Breast epithelium (tissue), 4 donors: ENCODE measurements around the gene SYT11. TPM values are rescaled to one million over a fixed set of nuclear protein-coding genes. Genes with fewer than 3 reads are reported as not detected.

ENCODE experiments used
- DNase-seq, 2 donors: peaks; one replicate each; pipeline ENCODE4 v3.0.0-alpha.2; 2019; ENCODE audit warnings: low spot score in 2 of 2
- H3K27ac ChIP-seq, 2 donors: fragments of 200-600 bp; sonication (generic) in 1 of 2; one replicate each; pipeline ENCODE4 v1.5.1; 2016 to 2019; ENCODE audit warnings: mild to moderate bottlenecking in 1 of 2
- H3K27me3 ChIP-seq, 2 donors: fragments of 200-600 bp; sonication (generic) in 1 of 2; one replicate each; pipeline versions ENCODE4 v1.5.1 to v1.6.0; 2017 to 2019; ENCODE audit warnings: control low read depth in 1 of 2, mild to moderate bottlenecking in 1 of 2
- H3K36me3 ChIP-seq: fragments of 200-600 bp; one replicate; pipeline ENCODE4 v1.5.1; 2019
- H3K4me1 ChIP-seq, 2 donors: fragments of 200-600 bp; sonication (generic); one replicate each; pipeline ENCODE4 v1.5.1; 2016 to 2019; ENCODE audit warnings: control low read depth in 1 of 2
- H3K4me3 ChIP-seq, 3 donors: fragments of 200-600 bp; sonication (generic); 1 replicate in 2 of 3; 2 replicates in 1 of 3; pipeline ENCODE4 v1.5.1; 2016 to 2019; ENCODE audit warnings: mild to moderate bottlenecking in 3 of 3, moderate library complexity in 2 of 3
- H3K9me3 ChIP-seq, 2 donors: fragments of 200-600 bp; sonication (generic) in 1 of 2; one replicate each; pipeline ENCODE4 v1.5.1; 2016 to 2019; ENCODE audit warnings: control low read depth in 1 of 2
- CTCF ChIP-seq, 3 donors: fragments of 450-650 bp; IDR thresholded peaks; one replicate each; pipeline ENCODE4 v1.5.1; 2016 to 2017; ENCODE audit warnings: antibody characterized with exemption in 3 of 3, mild to moderate bottlenecking in 3 of 3, moderate library complexity in 3 of 3
- POLR2A ChIP-seq: fragments of 450-650 bp; IDR thresholded peaks from one replicate; pipeline ENCODE4 v1.6.1; 2016; ENCODE audit warnings: antibody characterized with exemption, mild to moderate bottlenecking, moderate library complexity
- POLR2AphosphoS5 ChIP-seq, 3 donors: sonication (generic); formaldehyde crosslinking; IDR thresholded peaks; one replicate each; pipeline ENCODE4 v1.6.1; 2017; ENCODE audit warnings: antibody characterized with exemption in 3 of 3
- intact Hi-C: fragments of 100-400 bp; cut with DNase I; formaldehyde crosslinking; loops from one replicate; pipeline ENCODE4 v1.15.1; 2023; ENCODE audit warnings: low total_unique reads
- total RNA-seq, 3 donors: library from RNA; depleted of rRNA; stranded (reverse); fragments of >200 nt; gene quantifications; one replicate each; pipeline ENCODE4 v1.1.0, GENCODE V29; 2016

The SYT11 gene
- total RNA-seq = 1 to 10 TPM; 4.5 to 8.2 (median 5.0) TPM

- peak within 1 kb of the TSS; percentile 40 to 64 (median 54) for H3K4me3 ChIP-seq
- no peaks in the 10 kb centered on the region for H3K36me3 ChIP-seq
- no peaks in the 10 kb centered on the region for H3K27me3 ChIP-seq
- H3K4me1 ChIP-seq = no peaks in the 10 kb centered on the region
- no peaks in the 10 kb centered on the region for H3K9me3 ChIP-seq
- peak; percentile 93 to 94 for DNase-seq
- peak within 1 kb of the TSS; percentile 87 to 90 for H3K27ac ChIP-seq
- intact Hi-C loops = no loop called here
- TF ChIP-seq POLR2AphosphoS5 (IDR thresholded peaks at IDR 0.05) (peak in 1 of 3 donors; percentile 12), CTCF (IDR thresholded peaks at IDR 0.05) (no peak)
Observed at GRCh38 chr1:155859234-155859829, at the start of gene SYT11. SYT11 (plus strand) TSS chr1:155859567; CDS start chr1:155859762, 195 bp downstream.

- DNase-seq = no peak
- no peak for TF ChIP-seq POLR2A
- no peak for TF ChIP-seq POLR2AphosphoS5 (IDR thresholded peaks at IDR 0.05)
- no peak for TF ChIP-seq CTCF (IDR thresholded peaks at IDR 0.05)
- H3K27ac ChIP-seq = no peak overlapping the region
- H3K27me3 ChIP-seq = no peaks in the 10 kb centered on the region
- intact Hi-C loops = loop anchor here (5.0 kb wide), 1 partner anchor 461 kb away; no protein-coding TSS in a partner anchor
- H3K4me3 ChIP-seq = no peak overlapping the region
- H3K36me3 ChIP-seq = no peaks in the 10 kb centered on the region
- no peaks in the 10 kb centered on the region for H3K4me1 ChIP-seq
- H3K9me3 ChIP-seq = no peaks in the 10 kb centered on the region
Observed at GRCh38 chr1:155812878-155813277, 46.5 kb upstream of the SYT11 start.

- Histone ChIP-seq H3K4me1 (no peaks in the 10 kb centered on the region), H3K27me3 (no peaks in the 10 kb centered on the region), H3K36me3 (no peaks in the 10 kb centered on the region), H3K4me3 (no peak overlapping the region), H3K9me3 (no peaks in the 10 kb centered on the region), H3K27ac (no peak overlapping the region)
- TF ChIP-seq CTCF (IDR thresholded peaks at IDR 0.05) = no peak
- no peak for TF ChIP-seq POLR2AphosphoS5 (IDR thresholded peaks at IDR 0.05)
- no peak for TF ChIP-seq POLR2A
- intact Hi-C loops = loop anchor here (5.0 kb wide), 1 partner anchor 461 kb away; no protein-coding TSS in a partner anchor
- no peak for DNase-seq
Observed at GRCh38 chr1:155813672-155814071, 45.7 kb upstream of the SYT11 start.

- no peaks in the 10 kb centered on the region for H3K4me1 ChIP-seq
- intact Hi-C loops = no loop called here
- H3K27me3 ChIP-seq = no peaks in the 10 kb centered on the region
- TF ChIP-seq CTCF (IDR thresholded peaks at IDR 0.05) = no peak
- no peaks in the 10 kb centered on the region for H3K9me3 ChIP-seq
- H3K36me3 ChIP-seq = no peaks in the 10 kb centered on the region
- H3K27ac ChIP-seq = no peak overlapping the region
- H3K4me3 ChIP-seq = no peak overlapping the region
- DNase-seq = no peak
Observed at GRCh38 chr1:155816351-155816750, 43.0 kb upstream of the SYT11 start.

GRCh38 chr1:155827450-155827849 is 31.9 kb upstream of the SYT11 start:
- H3K27me3 ChIP-seq = no peaks in the 10 kb centered on the region
- TF ChIP-seq CTCF (IDR thresholded peaks at IDR 0.05) = no peak
- no peak for TF ChIP-seq POLR2A
- TF ChIP-seq POLR2AphosphoS5 (IDR thresholded peaks at IDR 0.05) = no peak
- DNase-seq = no peak
- H3K4me3 ChIP-seq = no peak overlapping the region
- H3K4me1 ChIP-seq = no peaks in the 10 kb centered on the region
- H3K9me3 ChIP-seq = no peaks in the 10 kb centered on the region
- H3K27ac ChIP-seq = no peak overlapping the region
- no peaks in the 10 kb centered on the region for H3K36me3 ChIP-seq
- intact Hi-C loops = no loop called here
